ENCODE measurements around the gene PPP2R2B.

DNA sequence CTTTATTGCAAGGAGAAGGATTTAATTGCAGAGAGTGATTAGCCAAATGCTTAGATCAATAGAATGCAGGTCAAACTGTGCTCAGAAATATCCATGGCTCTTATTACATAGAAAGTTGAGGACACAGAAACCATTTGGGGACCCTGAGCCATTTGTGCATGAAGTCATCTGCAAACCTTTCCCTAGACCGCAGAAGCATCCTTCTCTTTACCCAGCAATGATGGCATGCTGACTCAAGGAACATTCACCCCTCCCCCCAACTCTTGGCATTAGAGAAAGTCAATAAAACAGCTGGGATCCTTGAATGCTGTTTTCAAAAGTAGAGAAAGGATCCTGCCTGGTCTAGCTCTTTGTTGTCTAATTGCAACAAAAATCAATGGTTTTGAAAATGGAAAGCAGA, 73.5 kb downstream of the PPP2R2B start:
- TF ChIP-seq FOXM1 (IDR thresholded peaks at IDR 0.05; ENCODE audit: borderline replicate concordance) (no peak), ZNF384 (IDR thresholded peaks at IDR 0.05) (no peak), L3MBTL2 (conservative IDR thresholded peaks at IDR 0.05) (no peak), FOXK2 (IDR thresholded peaks at IDR 0.05) (no peak), ARNT (IDR thresholded peaks at IDR 0.05) (no peak), SUZ12 (IDR thresholded peaks at IDR 0.05) (no peak)
